Measurements from ENCODE around the gene FGA. TPM values are rescaled to one million over a fixed set of nuclear protein-coding genes. Genes with fewer than 3 reads are reported as not detected.

FGA gene
- total RNA-seq, 1 donor from 2014 or later, result not detected

DNA sequence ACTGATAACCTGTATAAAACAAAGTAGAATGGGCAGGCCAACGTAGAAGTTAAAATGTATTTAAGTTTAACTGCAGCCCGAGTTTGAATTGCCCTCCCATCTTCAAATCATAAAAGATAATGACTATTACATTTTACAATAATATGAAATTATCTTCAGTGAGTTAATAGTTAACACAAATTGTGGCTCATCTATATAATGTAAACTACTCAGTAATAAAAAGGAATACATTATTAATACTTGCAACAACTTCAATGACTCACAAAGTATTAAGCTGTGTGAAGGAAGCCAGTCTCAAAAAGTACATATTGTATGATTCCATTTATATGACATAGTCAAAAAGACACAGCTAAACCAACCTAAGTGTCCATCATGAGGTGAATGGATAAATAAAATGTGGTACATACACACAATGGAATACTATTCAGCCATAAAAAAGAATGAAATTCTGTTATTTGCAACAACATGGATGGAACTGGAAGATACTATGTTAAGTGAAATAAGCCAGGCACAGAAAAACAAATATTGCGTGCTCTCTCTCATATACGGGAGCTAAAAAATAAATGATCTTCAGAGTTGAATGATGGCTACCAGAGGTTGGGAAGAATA is 48.2 kb downstream of the FGA start:
- H3K36me3 Mint-ChIP-seq, result peaks cover 25% of the 10 kb centered on the region
- H3K9me3 Mint-ChIP-seq, result no peaks in the 10 kb centered on the region
- Histone ChIP-seq H4K20me1 (ENCODE audit: low read depth) (no peaks in the 10 kb centered on the region), H3K4me3 (no peak overlapping the region), H3K4me2 (no peak overlapping the region), H3K9me3 (ENCODE audit: low read depth) (no peaks in the 10 kb centered on the region), H3F3A (ENCODE audit: low read depth) (no peaks in the 10 kb centered on the region), H3K4me1 (no peaks in the 10 kb centered on the region), H3K27ac (no peak overlapping the region), H3K36me3 (peaks cover 79% of the 10 kb centered on the region), H3K79me2 (ENCODE audit: low read depth) (peaks cover 1% of the 10 kb centered on the region), H3K27me3 (no peaks in the 10 kb centered on the region), H3K9ac (no peak overlapping the region), H2AFZ (replicated peaks) (no peak overlapping the region)
- no peaks in the 10 kb centered on the region for H3K4me1 Mint-ChIP-seq
- DNase-seq (ENCODE audit: low spot score), result no peak
- H3K27ac Mint-ChIP-seq, result no peak overlapping the region
- no peaks in the 10 kb centered on the region for H3K27me3 Mint-ChIP-seq (ENCODE audit: insufficient read depth, low read depth)
- no peak overlapping the region for H3K4me3 Mint-ChIP-seq
- TF ChIP-seq, protein P1, sequence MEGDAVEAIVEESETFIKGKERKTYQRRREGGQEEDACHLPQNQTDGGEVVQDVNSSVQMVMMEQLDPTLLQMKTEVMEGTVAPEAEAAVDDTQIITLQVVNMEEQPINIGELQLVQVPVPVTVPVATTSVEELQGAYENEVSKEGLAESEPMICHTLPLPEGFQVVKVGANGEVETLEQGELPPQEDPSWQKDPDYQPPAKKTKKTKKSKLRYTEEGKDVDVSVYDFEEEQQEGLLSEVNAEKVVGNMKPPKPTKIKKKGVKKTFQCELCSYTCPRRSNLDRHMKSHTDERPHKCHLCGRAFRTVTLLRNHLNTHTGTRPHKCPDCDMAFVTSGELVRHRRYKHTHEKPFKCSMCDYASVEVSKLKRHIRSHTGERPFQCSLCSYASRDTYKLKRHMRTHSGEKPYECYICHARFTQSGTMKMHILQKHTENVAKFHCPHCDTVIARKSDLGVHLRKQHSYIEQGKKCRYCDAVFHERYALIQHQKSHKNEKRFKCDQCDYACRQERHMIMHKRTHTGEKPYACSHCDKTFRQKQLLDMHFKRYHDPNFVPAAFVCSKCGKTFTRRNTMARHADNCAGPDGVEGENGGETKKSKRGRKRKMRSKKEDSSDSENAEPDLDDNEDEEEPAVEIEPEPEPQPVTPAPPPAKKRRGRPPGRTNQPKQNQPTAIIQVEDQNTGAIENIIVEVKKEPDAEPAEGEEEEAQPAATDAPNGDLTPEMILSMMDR (IDR thresholded peaks at IDR 0.05), result no peak
- TF ChIP-seq EZH2phosphoT487 (IDR thresholded peaks at IDR 0.05), result no peak
- no peak for TF ChIP-seq EZH2 (IDR thresholded peaks at IDR 0.05)

Small RNAs within 50 kb of the gene (small RNA-seq; reads per million reads assigned to genes)
- gene RNU6-1285P, result not detected

Other genes with a start within 250 kb of the FGA start
- 0.43 and 0.71 TPM in 2 replicates for gene DCHS2, start 98.9 kb downstream of the FGA start, total RNA-seq (ENCODE audit: low replicate concordance)
- gene PLRG1, start 40.3 kb downstream of the FGA start, total RNA-seq (ENCODE audit: low replicate concordance), result 66.6 and 92.7 TPM in 2 replicates
- gene FGB, start 27.7 kb downstream of the FGA start, total RNA-seq (ENCODE audit: low replicate concordance), result 0.56 TPM in 1 of 2 replicates, not detected in the other
- not detected in 2 replicates for gene FGG, start 21.9 kb upstream of the FGA start, total RNA-seq (ENCODE audit: low replicate concordance)
- 0.81 and 0.94 TPM in 2 replicates for gene LRAT, start 153.3 kb upstream of the FGA start, total RNA-seq (ENCODE audit: low replicate concordance)
- gene RBM46, start 190.5 kb upstream of the FGA start, total RNA-seq (ENCODE audit: low replicate concordance), result 0.07 and 0.09 TPM in 2 replicates